ENCODE measurements around the gene FBP2. TPM values are rescaled to one million over a fixed set of nuclear protein-coding genes. Genes with fewer than 3 reads are reported as not detected.

FBP2 gene
- total RNA-seq, 4 donors from 2014 or later, result not detected

- no peak for TF ChIP-seq CTCF (IDR thresholded peaks at IDR 0.05; ENCODE audit: low read depth)
Measured at GRCh38 chr9:94534901-94535300, 58.7 kb downstream of the FBP2 start.

GRCh38 chr9:94533601-94534000 lies 60.0 kb downstream of the FBP2 start:
- TF ChIP-seq CTCF (IDR thresholded peaks at IDR 0.05; ENCODE audit: low read depth), result no peak

- TF ChIP-seq CTCF (IDR thresholded peaks at IDR 0.05; ENCODE audit: low read depth), result no peak
Measured at GRCh38 chr9:94533155-94533554, 60.5 kb downstream of the FBP2 start.

- no peak for TF ChIP-seq CTCF (IDR thresholded peaks at IDR 0.05; ENCODE audit: low read depth)
Measured at GRCh38 chr9:94528886-94529285, 64.7 kb downstream of the FBP2 start.

GRCh38 chr9:94526951-94527350 lies 66.7 kb downstream of the FBP2 start:
- TF ChIP-seq CTCF (IDR thresholded peaks at IDR 0.05; ENCODE audit: low read depth), result no peak

GRCh38 chr9:94526271-94526670 lies 67.4 kb downstream of the FBP2 start:
- no peak for TF ChIP-seq CTCF (IDR thresholded peaks at IDR 0.05; ENCODE audit: low read depth)

GRCh38 chr9:94525396-94526035 lies 68.1 kb downstream of the FBP2 start:
- TF ChIP-seq CTCF (IDR thresholded peaks at IDR 0.05; ENCODE audit: low read depth), result no peak
